SJCRH30 (cell line): Measurements from ENCODE around the gene RTN4RL1. TPM values are rescaled to one million over a fixed set of nuclear protein-coding genes. Genes with fewer than 3 reads are reported as not detected.

Experiments
- DNase-seq, 2 experiments: peaks; one replicate each; pipeline ENCODE4 v3.0.0-alpha.2; 2015 to 2020
- H3K27ac ChIP-seq: fragments of 250-450 bp; sonication (Bioruptor Pico); 2 replicates; pipeline ENCODE4 v1.5.1; 2020; ENCODE audit warnings: mild to moderate bottlenecking, moderate library complexity
- H3K27me3 ChIP-seq: fragments of 250-450 bp; sonication (Bioruptor Pico); 2 replicates; pipeline ENCODE4 v1.5.1; 2020; ENCODE audit warnings: mild to moderate bottlenecking, moderate library complexity
- H3K36me3 ChIP-seq: fragments of 250-450 bp; sonication (Bioruptor Pico); 2 replicates; pipeline ENCODE4 v1.5.1; 2020; ENCODE audit warnings: mild to moderate bottlenecking, moderate library complexity
- H3K4me1 ChIP-seq: fragments of 250-450 bp; sonication (Bioruptor Pico); 2 replicates; pipeline ENCODE4 v1.5.1; 2020; ENCODE audit warnings: mild to moderate bottlenecking, moderate library complexity
- H3K4me3 ChIP-seq: fragments of 250-450 bp; sonication (Bioruptor Pico); 2 replicates; pipeline ENCODE4 v1.5.1; 2020; ENCODE audit warnings: mild to moderate bottlenecking, moderate library complexity
- H3K9me3 ChIP-seq: fragments of 250-450 bp; sonication (Bioruptor Pico); replicated peaks from 2 replicates; pipeline ENCODE4 v1.5.1; 2020; ENCODE audit warnings: mild to moderate bottlenecking, moderate library complexity
- total RNA-seq: library from RNA; depleted of rRNA; stranded (reverse); fragments of >200 nt; shearing (Covaris generic); gene quantifications from 2 replicates; pipeline ENCODE4 v1.2.3, GENCODE V29; 2014

Gene RTN4RL1
- total RNA-seq, 1 experiment from 2014 or later: 0.83 TPM

GRCh38 chr17:2054512-2055291, 29.6 kb upstream of the RTN4RL1 start, which contains the start of gene HIC1:
Gene HIC1, plus strand, starts transcription at chr17:2055103. Its CDS starts 1,588 bp downstream, at chr17:2056691.
- no peak for DNase-seq
- H3K27ac ChIP-seq: no peak within 1 kb of the TSS
- H3K4me1 ChIP-seq: no peaks in the 10 kb centered on the region
- H3K4me3 ChIP-seq: no peak within 1 kb of the TSS
- H3K27me3 ChIP-seq: no peaks in the 10 kb centered on the region
- no peaks in the 10 kb centered on the region for H3K9me3 ChIP-seq
- no peaks in the 10 kb centered on the region for H3K36me3 ChIP-seq

GRCh38 chr17:2054262-2054511, 29.1 kb upstream of the RTN4RL1 start:
- no peak for DNase-seq
- Histone ChIP-seq H3K4me1 (no peaks in the 10 kb centered on the region), H3K36me3 (no peaks in the 10 kb centered on the region), H3K27ac (no peak overlapping the region), H3K9me3 (no peaks in the 10 kb centered on the region), H3K4me3 (no peak overlapping the region), H3K27me3 (no peaks in the 10 kb centered on the region)

- H3K27me3 ChIP-seq: no peaks in the 10 kb centered on the region
- H3K9me3 ChIP-seq: no peaks in the 10 kb centered on the region
- no peak for DNase-seq
- no peak overlapping the region for H3K4me3 ChIP-seq
- no peaks in the 10 kb centered on the region for H3K4me1 ChIP-seq
- H3K36me3 ChIP-seq: no peaks in the 10 kb centered on the region
- no peak overlapping the region for H3K27ac ChIP-seq
Measured at GRCh38 chr17:2053380-2054261, 28.5 kb upstream of the RTN4RL1 start.

- Histone ChIP-seq H3K4me1 (no peaks in the 10 kb centered on the region), H3K9me3 (no peaks in the 10 kb centered on the region), H3K27ac (no peak overlapping the region), H3K4me3 (no peak overlapping the region), H3K27me3 (no peaks in the 10 kb centered on the region), H3K36me3 (no peaks in the 10 kb centered on the region)
- DNase-seq: no peak
Measured at GRCh38 chr17:2051933-2052559, 26.9 kb upstream of the RTN4RL1 start.

- no peak overlapping the region for H3K4me3 ChIP-seq
- no peaks in the 10 kb centered on the region for H3K4me1 ChIP-seq
- no peak for DNase-seq
- H3K36me3 ChIP-seq: no peaks in the 10 kb centered on the region
- no peaks in the 10 kb centered on the region for H3K9me3 ChIP-seq
- no peaks in the 10 kb centered on the region for H3K27me3 ChIP-seq
- no peak overlapping the region for H3K27ac ChIP-seq
Measured at GRCh38 chr17:2051061-2051932, 26.2 kb upstream of the RTN4RL1 start.

GRCh38 chr17:2050300-2051060, 25.3 kb upstream of the RTN4RL1 start:
- no peak overlapping the region for H3K27ac ChIP-seq
- peak; percentile 57 to 70 for DNase-seq

GRCh38 chr17:2049333-2050299, 24.5 kb upstream of the RTN4RL1 start:
- Histone ChIP-seq H3K9me3 (no peaks in the 10 kb centered on the region), H3K27me3 (no peaks in the 10 kb centered on the region)

More at GRCh38 chr17:2050300-2051060, 25.3 kb upstream of the RTN4RL1 start:
- Histone ChIP-seq H3K36me3 (no peaks in the 10 kb centered on the region), H3K4me3 (peak overlapping the region; percentile 72), H3K4me1 (no peaks in the 10 kb centered on the region), H3K9me3 (no peaks in the 10 kb centered on the region), H3K27me3 (no peaks in the 10 kb centered on the region)

GRCh38 chr17:2048805-2049204, 23.7 kb upstream of the RTN4RL1 start:
- H3K4me1 ChIP-seq: no peaks in the 10 kb centered on the region
- H3K9me3 ChIP-seq: no peaks in the 10 kb centered on the region
- H3K36me3 ChIP-seq: no peaks in the 10 kb centered on the region
- no peak for DNase-seq
- H3K27me3 ChIP-seq: no peaks in the 10 kb centered on the region
- no peak overlapping the region for H3K4me3 ChIP-seq
- H3K27ac ChIP-seq: no peak overlapping the region

More at GRCh38 chr17:2049333-2050299, 24.5 kb upstream of the RTN4RL1 start:
- H3K36me3 ChIP-seq: no peaks in the 10 kb centered on the region
- peak overlapping the region; percentile 72 for H3K4me3 ChIP-seq
- peak; percentile 72 to 83 for DNase-seq
- no peak overlapping the region for H3K27ac ChIP-seq
- H3K4me1 ChIP-seq: no peaks in the 10 kb centered on the region

- DNase-seq: no peak
- Histone ChIP-seq H3K4me1 (no peaks in the 10 kb centered on the region), H3K9me3 (no peaks in the 10 kb centered on the region), H3K27me3 (no peaks in the 10 kb centered on the region), H3K27ac (no peak overlapping the region), H3K4me3 (no peak overlapping the region), H3K36me3 (no peaks in the 10 kb centered on the region)
Measured at GRCh38 chr17:2047590-2047989, 22.5 kb upstream of the RTN4RL1 start.

- Histone ChIP-seq H3K27me3 (no peaks in the 10 kb centered on the region), H3K9me3 (no peaks in the 10 kb centered on the region), H3K4me1 (peaks cover 3% of the 10 kb centered on the region; the same call in 1 of the 2 replicates), H3K4me3 (no peak overlapping the region), H3K36me3 (no peaks in the 10 kb centered on the region), H3K27ac (no peak overlapping the region)
- no peak for DNase-seq
Measured at GRCh38 chr17:2044263-2044894, 19.2 kb upstream of the RTN4RL1 start.

GRCh38 chr17:2043785-2044184, 18.7 kb upstream of the RTN4RL1 start:
- peaks cover 3% of the 10 kb centered on the region; the same call in 1 of the 2 replicates for H3K4me1 ChIP-seq
- H3K27ac ChIP-seq: no peak overlapping the region
- DNase-seq: no peak
- H3K36me3 ChIP-seq: no peaks in the 10 kb centered on the region
- H3K4me3 ChIP-seq: no peak overlapping the region
- H3K27me3 ChIP-seq: no peaks in the 10 kb centered on the region
- no peaks in the 10 kb centered on the region for H3K9me3 ChIP-seq

- Histone ChIP-seq H3K27ac (no peak overlapping the region), H3K9me3 (no peaks in the 10 kb centered on the region), H3K4me1 (peaks cover 3% of the 10 kb centered on the region; the same call in 1 of the 2 replicates), H3K36me3 (no peaks in the 10 kb centered on the region), H3K27me3 (no peaks in the 10 kb centered on the region), H3K4me3 (no peak overlapping the region)
- DNase-seq: no peak
Measured at GRCh38 chr17:2042933-2043332, 17.8 kb upstream of the RTN4RL1 start.
